Dedifferentiated amniotic fluid mesenchymal stem cell (primary cell): Measurements from ENCODE around the gene ZFP62.

Experiments
- DNase-seq: peaks from one replicate; pipeline ENCODE4 v3.0.0-alpha.2; 2016; ENCODE audit errors: extremely low spot score

The ZFP62 gene

GRCh38 chr5:180810210-180810958 lies 50.7 kb downstream of the ZFP62 start:
- peak; percentile 92 for DNase-seq

GRCh38 chr5:180809403-180810209 lies 51.5 kb downstream of the ZFP62 start:
- peak; percentile 83 for DNase-seq

GRCh38 chr5:180808461-180809000 lies 52.5 kb downstream of the ZFP62 start:
- no peak for DNase-seq

GRCh38 chr5:180807654-180808414 lies 53.2 kb downstream of the ZFP62 start:
- DNase-seq, result no peak

- DNase-seq, result no peak
Observed at GRCh38 chr5:180807046-180807445, 54.0 kb downstream of the ZFP62 start.

- no peak for DNase-seq
Observed at GRCh38 chr5:180806351-180807011, 54.6 kb downstream of the ZFP62 start.

GRCh38 chr5:180804129-180804618 lies 56.9 kb downstream of the ZFP62 start:
- DNase-seq, result no peak

- no peak for DNase-seq
Observed at GRCh38 chr5:180803181-180804128, 57.6 kb downstream of the ZFP62 start.

- peak; percentile 87 for DNase-seq
Observed at GRCh38 chr5:180802325-180803180, 58.5 kb downstream of the ZFP62 start, which contains the start of gene MGAT1. Gene MGAT1 (minus strand): TSS chr5:180802806. CDS start chr5:180792971, 9,835 bp downstream.

- DNase-seq, result no peak
Observed at GRCh38 chr5:180801596-180802324, 59.3 kb downstream of the ZFP62 start.

- DNase-seq, result peak; percentile 47
Observed at GRCh38 chr5:180799902-180800801, 60.9 kb downstream of the ZFP62 start.

GRCh38 chr5:180799194-180799593 lies 61.9 kb downstream of the ZFP62 start:
- DNase-seq, result no peak

GRCh38 chr5:180798193-180798592 lies 62.9 kb downstream of the ZFP62 start:
- no peak for DNase-seq
